ENCODE measurements around the gene WDR41. TPM values are rescaled to one million over a fixed set of nuclear protein-coding genes. Genes with fewer than 3 reads are reported as not detected.

The WDR41 gene
- total RNA-seq, 4 donors from 2014 or later: 22.4 to 40.9 (median 37.4) TPM

DNA sequence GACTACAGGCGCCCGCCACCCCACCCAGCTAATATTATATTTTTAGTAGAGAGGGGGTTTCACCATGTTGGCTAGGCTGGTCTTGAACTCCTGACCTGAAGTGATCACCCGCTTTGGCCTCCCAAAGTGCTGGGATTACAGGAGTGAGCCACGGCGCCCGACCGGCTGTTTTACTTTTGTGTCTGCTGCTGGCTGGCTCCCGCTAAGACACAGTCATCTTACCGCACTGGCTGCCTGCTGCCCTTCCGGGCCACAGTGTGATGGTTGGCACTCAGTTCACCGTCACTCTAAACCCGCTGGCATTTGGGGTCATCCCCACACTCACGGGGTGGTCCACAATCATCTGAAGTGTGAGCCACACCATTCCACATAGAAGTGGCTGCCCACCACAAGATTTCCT lies 93.7 kb downstream of the WDR41 start:
- 90 to 97% methylated on average over 11 to 13 of the region's 13 CpGs for WGBS, 2 donors
- no peak overlapping the region for H3K4me3 ChIP-seq (ENCODE audit: low read depth, poor library complexity, severe bottlenecking)
- TF ChIP-seq, protein P1, sequence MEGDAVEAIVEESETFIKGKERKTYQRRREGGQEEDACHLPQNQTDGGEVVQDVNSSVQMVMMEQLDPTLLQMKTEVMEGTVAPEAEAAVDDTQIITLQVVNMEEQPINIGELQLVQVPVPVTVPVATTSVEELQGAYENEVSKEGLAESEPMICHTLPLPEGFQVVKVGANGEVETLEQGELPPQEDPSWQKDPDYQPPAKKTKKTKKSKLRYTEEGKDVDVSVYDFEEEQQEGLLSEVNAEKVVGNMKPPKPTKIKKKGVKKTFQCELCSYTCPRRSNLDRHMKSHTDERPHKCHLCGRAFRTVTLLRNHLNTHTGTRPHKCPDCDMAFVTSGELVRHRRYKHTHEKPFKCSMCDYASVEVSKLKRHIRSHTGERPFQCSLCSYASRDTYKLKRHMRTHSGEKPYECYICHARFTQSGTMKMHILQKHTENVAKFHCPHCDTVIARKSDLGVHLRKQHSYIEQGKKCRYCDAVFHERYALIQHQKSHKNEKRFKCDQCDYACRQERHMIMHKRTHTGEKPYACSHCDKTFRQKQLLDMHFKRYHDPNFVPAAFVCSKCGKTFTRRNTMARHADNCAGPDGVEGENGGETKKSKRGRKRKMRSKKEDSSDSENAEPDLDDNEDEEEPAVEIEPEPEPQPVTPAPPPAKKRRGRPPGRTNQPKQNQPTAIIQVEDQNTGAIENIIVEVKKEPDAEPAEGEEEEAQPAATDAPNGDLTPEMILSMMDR (IDR thresholded peaks at IDR 0.05): no peak
- no peak for TF ChIP-seq POLR2A (IDR thresholded peaks at IDR 0.05)
- intact Hi-C loops (cut with DNase I; ENCODE audit: low total_unique reads): no loop called here
- no peak for DNase-seq (ENCODE audit: low spot score in 2 of 2)

DNA sequence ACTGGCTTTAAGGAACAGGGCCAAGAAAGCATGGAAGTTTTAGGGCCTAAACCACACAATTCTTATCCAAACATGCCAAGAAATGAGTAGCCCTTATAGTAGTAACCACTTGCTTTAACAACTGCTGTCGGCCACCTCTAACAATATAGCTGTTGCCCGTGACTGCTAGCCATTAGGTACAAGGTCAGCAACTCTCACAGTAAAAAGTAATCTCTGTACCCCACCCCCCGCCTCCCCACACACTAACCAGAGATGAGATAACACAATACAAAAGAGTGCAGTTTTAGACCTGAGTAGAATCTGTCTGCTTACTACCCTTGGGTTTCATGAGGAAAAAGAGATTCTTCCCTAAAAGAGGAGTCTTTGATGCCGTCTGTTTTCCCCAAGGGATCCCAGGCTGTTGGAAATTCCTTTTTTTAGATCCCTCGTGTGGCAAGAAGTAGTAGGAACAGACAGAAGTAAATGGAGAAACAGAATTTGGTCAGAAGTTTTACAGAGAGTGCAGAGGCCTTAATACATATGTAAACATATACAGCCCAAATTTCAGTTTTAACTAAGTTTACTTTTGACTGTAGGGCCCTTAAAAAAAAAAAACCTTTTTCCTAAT lies 94.3 kb downstream of the WDR41 start:
- WGBS, 2 donors: 80% methylated on average over 5 of the region's 5 CpGs

DNA sequence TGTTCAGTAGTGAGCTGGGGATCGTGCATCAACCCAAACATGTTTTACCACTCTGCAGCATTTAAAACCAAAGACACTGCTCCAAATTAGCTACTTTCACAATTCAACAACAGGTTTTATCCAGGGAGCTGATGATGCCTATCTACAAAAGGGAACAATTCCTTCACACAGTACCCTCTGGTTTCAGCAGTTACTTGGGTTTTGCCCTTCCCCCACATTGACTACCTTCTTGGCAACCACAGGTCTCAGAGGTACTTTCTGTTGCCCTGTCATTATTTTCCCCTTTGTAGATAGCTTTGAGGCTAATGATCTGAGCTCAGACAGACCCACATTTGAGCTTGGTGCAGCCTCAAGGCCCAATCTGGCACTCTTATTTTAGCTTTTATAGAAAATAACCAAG lies 96.1 kb downstream of the WDR41 start:
- intact Hi-C loops (cut with DNase I; ENCODE audit: low total_unique reads): no loop called here
- DNase-seq (ENCODE audit: low spot score in 2 of 2): no peak
- H3K4me3 ChIP-seq (ENCODE audit: low read depth, poor library complexity, severe bottlenecking): no peak overlapping the region
- 72 to 75% methylated on average over 1 of the region's 1 CpG for WGBS, 2 donors
- TF ChIP-seq, protein P1 (IDR thresholded peaks at IDR 0.05): no peak
- no peak for TF ChIP-seq POLR2A (IDR thresholded peaks at IDR 0.05)

More for the DNA sequence above, 94.3 kb downstream of the WDR41 start:
- no peak for DNase-seq (ENCODE audit: low spot score in 2 of 2)
- TF ChIP-seq, protein P1 (IDR thresholded peaks at IDR 0.05): no peak
- no peak for TF ChIP-seq POLR2A (IDR thresholded peaks at IDR 0.05)
- intact Hi-C loops (cut with DNase I; ENCODE audit: low total_unique reads): no loop called here
- H3K4me3 ChIP-seq (ENCODE audit: low read depth, poor library complexity, severe bottlenecking): no peak overlapping the region

DNA sequence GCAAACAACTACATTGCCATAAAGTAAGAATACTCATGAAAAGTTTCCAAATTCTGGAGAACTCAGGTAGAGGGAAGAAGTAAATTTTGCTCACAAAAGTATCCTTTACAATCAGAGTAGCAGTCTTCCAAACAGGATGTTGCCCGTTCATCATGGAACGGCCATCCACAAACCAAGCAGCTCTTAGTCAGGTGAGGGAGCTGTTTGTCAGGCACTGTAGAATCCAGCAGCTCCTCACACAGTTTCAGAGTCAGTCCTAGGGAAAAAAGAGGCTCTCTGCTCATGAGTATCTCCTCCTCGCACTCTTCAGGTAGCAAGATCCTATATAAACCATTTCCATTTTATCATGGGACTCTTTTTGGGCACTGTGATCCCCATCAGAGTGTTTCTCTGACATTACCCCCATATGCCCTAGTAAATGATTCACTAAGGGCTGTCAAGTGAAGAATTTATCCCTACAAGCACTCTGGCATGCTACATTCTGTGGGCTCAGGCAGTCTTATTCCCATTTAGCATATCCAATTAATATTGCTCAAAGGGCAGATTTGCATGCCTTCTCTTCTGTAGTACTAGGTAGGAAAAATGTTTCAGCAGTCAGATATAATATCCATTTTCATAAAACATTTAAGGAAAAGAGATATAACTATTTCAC lies 97.9 kb downstream of the WDR41 start:
- intact Hi-C loops (cut with DNase I; ENCODE audit: low total_unique reads): no loop called here
- DNase-seq (ENCODE audit: low spot score in 2 of 2): no peak
- no peak overlapping the region for H3K4me3 ChIP-seq (ENCODE audit: low read depth, poor library complexity, severe bottlenecking)
- WGBS, 2 donors: 79 to 82% methylated on average over 3 of the region's 3 CpGs
- TF ChIP-seq, protein P1 (IDR thresholded peaks at IDR 0.05): no peak
- TF ChIP-seq POLR2A (IDR thresholded peaks at IDR 0.05): no peak

DNA sequence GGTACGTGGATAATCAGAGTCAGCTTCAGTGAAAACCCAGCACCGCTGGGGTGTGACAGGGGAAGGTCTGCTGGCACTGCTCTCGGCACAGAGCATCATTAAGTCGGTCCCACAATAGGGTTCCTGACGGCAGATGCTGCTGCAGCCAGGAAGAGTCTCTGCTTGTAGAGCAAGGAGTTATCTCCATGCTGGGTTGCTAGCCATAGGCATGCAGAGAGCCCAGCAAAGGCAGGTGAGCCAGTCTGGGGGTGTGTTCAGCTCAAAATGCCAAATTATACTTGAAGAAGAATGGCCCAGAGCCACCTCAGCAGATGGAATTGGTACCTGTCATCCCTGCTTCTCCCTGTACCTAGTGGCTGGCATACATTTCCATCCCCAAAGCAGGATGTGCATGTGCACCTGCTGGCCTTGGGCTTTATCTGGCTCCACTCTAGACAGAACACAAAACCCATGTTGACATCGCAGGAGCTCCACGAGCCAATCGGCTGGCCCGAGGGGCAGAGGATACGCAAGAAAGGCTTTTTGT lies 100.8 kb downstream of the WDR41 start:
- WGBS, 2 donors: 88 to 89% methylated on average over 10 of the region's 10 CpGs
- DNase-seq (ENCODE audit: low spot score in 2 of 2): no peak
- intact Hi-C loops (cut with DNase I; ENCODE audit: low total_unique reads): no loop called here
- no peak for TF ChIP-seq POLR2A (IDR thresholded peaks at IDR 0.05)
- TF ChIP-seq, protein P1 (IDR thresholded peaks at IDR 0.05): no peak
- H3K4me3 ChIP-seq (ENCODE audit: low read depth, poor library complexity, severe bottlenecking): no peak overlapping the region

Data from lower leg skin (tissue), 4 donors.